GM18951 (cell line): ENCODE data around the gene ZSCAN26.

Source experiments
- POLR2A ChIP-seq: IDR thresholded peaks from 4 replicates; pipeline ENCODE4 v1.6.1; 2011; ENCODE audit warnings: mild to moderate bottlenecking; ENCODE audit not compliant: insufficient read length, insufficient read depth; ENCODE audit errors: extremely low read depth
- in situ Hi-C: fragments of 300-500 bp; cut with MboI; formaldehyde crosslinking; loops from one replicate; pipeline ENCODE4 v1.12.0; 2022; ENCODE audit warnings: low sequenced_read_pairs, mixed read lengths, inconsistent platforms; ENCODE audit not compliant: unreplicated experiment

ZSCAN26 gene

GRCh38 chr6:28243946-28244345 lies 23.0 kb upstream of the ZSCAN26 start:
- in situ Hi-C loops, result no loop called here
- no peak for TF ChIP-seq POLR2A

DNA sequence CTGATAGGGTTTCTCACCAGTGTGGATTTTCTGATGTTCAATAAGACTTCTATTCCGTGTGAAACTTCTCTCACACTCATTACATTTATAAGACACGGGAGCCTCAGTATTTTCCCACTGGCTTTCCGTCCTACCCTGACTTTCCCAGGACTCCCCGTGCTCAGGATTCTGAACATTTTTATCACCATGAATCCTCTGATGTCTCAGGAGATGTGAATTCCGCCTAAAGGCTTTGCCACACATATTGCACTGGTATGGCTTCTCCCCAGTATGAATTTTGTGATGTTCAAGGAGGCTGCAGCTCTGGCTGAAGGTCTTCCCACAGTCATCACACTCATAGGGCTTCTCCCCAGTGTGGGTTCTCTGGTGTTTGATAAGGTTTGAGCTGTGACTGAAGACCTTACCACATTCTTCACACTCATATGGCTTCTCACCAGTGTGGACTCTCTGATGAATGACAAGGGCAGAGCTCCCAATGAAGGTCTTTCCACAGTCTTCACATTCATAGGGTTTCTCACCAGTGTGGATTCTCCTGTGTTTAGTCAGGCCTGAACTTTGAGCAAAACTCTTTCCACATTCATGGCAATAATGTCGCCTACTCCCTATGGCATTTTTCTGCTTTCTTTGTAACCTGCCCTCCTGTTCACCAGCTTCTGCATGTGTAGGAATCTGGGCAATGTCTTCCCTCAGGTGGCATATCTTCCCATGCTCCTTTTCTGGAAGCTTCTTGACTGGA lies 21.6 kb upstream of the ZSCAN26 start:
- TF ChIP-seq POLR2A, result no peak

DNA sequence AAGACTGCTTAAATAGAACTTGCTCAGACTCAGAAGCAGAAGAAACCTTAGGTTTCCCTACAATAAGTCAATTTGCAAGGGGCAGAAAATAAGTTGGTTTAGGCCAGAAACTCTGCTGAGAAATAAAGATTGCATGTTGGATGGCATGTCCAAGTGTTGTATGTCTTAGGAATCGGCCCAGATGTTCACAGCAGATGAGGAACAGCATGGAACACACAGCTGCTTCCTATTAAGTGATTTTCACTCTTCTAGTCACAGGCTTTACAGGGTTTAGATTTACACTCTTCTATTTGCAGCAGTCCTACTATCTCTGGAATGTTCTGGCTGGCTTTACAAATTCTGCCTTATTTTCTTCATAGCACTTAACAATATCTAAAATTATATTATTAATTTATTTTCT lies 18.0 kb upstream of the ZSCAN26 start:
- no peak for TF ChIP-seq POLR2A

More for the DNA sequence above, 21.6 kb upstream of the ZSCAN26 start:
- in situ Hi-C loops, result no loop called here

GRCh38 chr6:28250747-28251146 lies 16.2 kb upstream of the ZSCAN26 start:
- TF ChIP-seq POLR2A, result no peak
- in situ Hi-C loops, result no loop called here

More for the DNA sequence above, 18.0 kb upstream of the ZSCAN26 start:
- in situ Hi-C loops, result no loop called here

- TF ChIP-seq POLR2A, result no peak
- in situ Hi-C loops, result no loop called here
Measured at GRCh38 chr6:28251661-28252008, 15.3 kb upstream of the ZSCAN26 start.

DNA sequence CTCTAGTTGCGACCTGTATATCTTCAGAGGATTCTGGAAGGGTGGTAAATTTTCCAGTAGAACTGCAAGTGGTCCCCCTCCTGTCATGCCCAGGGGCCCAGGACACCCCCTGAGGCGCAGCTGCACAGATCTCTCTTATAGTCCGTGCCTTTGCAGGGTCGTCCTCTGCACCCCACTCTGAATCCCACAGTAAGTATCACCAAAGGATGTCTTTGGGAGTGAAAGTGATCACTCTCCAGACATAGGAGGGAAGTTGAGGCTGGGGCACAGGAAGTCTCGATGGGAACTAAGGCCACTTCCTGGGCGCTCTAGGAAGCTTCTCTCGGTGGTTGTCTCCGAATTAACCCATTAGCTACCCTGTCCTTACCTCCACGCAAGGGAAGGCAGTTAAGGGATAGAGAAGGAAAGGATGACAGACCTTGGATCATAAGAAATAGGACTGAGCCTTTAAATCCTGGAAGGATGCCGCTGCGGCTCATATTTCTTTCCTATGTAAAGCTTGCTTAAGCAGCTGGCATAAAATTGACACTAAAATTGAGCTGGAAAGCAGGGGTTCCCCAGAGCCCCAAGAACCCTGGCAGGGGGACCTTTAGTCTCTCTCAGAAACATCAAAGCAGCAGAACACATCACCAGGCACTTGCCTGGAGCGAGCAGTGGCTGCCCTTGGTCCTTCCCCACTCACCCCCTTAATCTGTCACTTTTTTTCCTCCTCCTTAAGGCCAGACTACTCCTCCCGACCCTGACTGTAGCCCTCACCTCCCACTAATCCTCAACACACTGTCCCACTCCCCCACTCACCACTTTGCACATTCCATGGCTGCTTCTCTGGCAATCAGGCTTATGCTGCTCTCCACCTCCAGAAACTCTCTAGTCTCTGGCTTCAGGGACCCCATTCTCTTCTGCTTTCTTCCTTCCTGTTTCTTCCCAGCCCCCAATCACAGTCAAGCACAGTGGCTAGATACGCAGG lies 14.7 kb upstream of the ZSCAN26 start, which contains the start of gene ZKSCAN4:
ZKSCAN4 (minus strand) TSS at position 261 of the 967 bp plus-strand sequence. CDS start 289 bp downstream, outside the sequence.
- in situ Hi-C loops, result no loop called here
- TF ChIP-seq POLR2A, result peak; percentile 52

DNA sequence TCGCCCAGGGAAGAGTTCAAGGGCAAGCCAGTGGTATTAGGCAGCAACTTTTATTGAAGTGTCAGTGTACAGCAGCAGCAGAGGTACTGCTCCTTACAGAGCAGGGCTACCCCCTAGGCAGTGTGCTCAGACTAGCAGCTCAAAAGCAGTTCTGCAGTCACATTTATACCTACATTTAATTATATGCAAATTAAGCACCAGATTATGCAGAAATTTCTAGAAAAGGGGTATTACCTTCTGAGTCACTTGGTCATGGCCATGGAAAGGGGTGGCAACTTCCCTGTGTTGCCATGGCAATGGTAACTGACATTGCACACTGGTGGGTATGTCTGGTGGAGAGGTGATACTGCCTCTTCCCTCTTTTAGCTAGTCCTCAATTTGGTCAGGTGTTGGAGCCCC lies 12.8 kb upstream of the ZSCAN26 start:
- TF ChIP-seq POLR2A, result no peak
- in situ Hi-C loops, result no loop called here

GRCh38 chr6:28257042-28257441 lies 9.9 kb upstream of the ZSCAN26 start:
- in situ Hi-C loops, result no loop called here
- no peak for TF ChIP-seq POLR2A

GRCh38 chr6:28258877-28259777 lies 7.8 kb upstream of the ZSCAN26 start, which contains the start of gene NKAPL:
TSS of gene NKAPL (plus strand) at chr6:28259297. CDS start at chr6:28259372, 75 bp downstream.
- peak; percentile 26 for TF ChIP-seq POLR2A
- in situ Hi-C loops, result no loop called here

GRCh38 chr6:28263922-28264321 lies 3.0 kb upstream of the ZSCAN26 start:
- no peak for TF ChIP-seq POLR2A
- in situ Hi-C loops, result no loop called here

GRCh38 chr6:28264834-28265401 lies 2.0 kb upstream of the ZSCAN26 start:
- TF ChIP-seq POLR2A, result no peak
- in situ Hi-C loops, result no loop called here

GRCh38 chr6:28266563-28266961 lies 381 bp upstream of the ZSCAN26 start:
- no peak for TF ChIP-seq POLR2A
- in situ Hi-C loops, result no loop called here

GRCh38 chr6:28267695-28268059 lies 734 bp downstream of the ZSCAN26 start:
- TF ChIP-seq POLR2A, result no peak
- in situ Hi-C loops, result no loop called here

DNA sequence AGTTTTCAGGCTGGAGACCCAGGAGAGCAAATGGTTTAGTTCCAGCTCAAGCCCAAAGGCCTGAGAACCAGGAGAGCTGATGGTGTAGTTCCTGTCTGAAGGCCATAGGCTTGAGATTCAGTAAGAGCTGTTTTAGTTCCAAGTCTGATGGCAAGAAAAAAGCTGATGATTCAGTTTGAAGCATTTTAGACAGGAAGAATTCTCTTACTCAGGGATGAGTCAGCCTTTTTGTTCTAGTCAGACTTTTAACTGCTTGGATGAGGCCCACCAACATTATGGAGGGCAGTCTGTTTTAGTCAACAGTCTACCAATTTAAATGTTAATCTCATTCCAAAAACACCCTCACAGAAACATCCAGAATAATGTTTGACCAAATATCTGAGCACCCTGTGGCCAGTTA lies 2.5 kb downstream of the ZSCAN26 start:
- no peak for TF ChIP-seq POLR2A
- in situ Hi-C loops, result no loop called here
